Heart right ventricle (tissue), 16 donors: ENCODE measurements around the gene C6orf163. TPM values are rescaled to one million over a fixed set of nuclear protein-coding genes. Genes with fewer than 3 reads are reported as not detected.
"Not testable (repeated sequence)": the region's sequence is repeated elsewhere in the genome, so short reads cannot be mapped to it uniquely, and the experiment has no call there.

Experiments
- ATAC-seq, 8 donors: fragments of 200-7000 bp; cut with Tn5 transposase; one replicate each; pipeline ENCODE4 v1.9.1; 2020; ENCODE audit warnings: mild to moderate bottlenecking in 8 of 8, moderate library complexity in 8 of 8, moderate number of reproducible peaks in 1 of 8
- DNase-seq, 2 donors: peaks; one replicate each; pipeline ENCODE4 v3.0.0-alpha.2; 2020
- H3K27ac ChIP-seq, 10 donors: fragments of 200-600 bp; sonication (generic) in 2 of 10; one replicate each; pipeline versions ENCODE4 v1.5.0 to v1.8.0; 2020 to 2022; ENCODE audit warnings: mild to moderate bottlenecking in 3 of 10
- H3K27me3 ChIP-seq, 7 donors: fragments of 200-600 bp; one replicate each; pipeline ENCODE4 v1.8.0; 2021 to 2022; ENCODE audit warnings: mild to moderate bottlenecking in 2 of 7
- H3K36me3 ChIP-seq, 9 donors: fragments of 200-600 bp; sonication (generic) in 1 of 9; one replicate each; pipeline versions ENCODE4 v1.5.0 to v1.8.0; 2020 to 2022; ENCODE audit warnings: mild to moderate bottlenecking in 2 of 9
- H3K4me1 ChIP-seq, 9 donors: fragments of 200-600 bp; sonication (generic) in 1 of 9; one replicate each; pipeline versions ENCODE4 v1.5.0 to v1.8.0; 2020 to 2022; ENCODE audit warnings: mild to moderate bottlenecking in 4 of 9
- H3K4me3 ChIP-seq, 10 donors: fragments of 200-600 bp; sonication (generic) in 2 of 10; one replicate each; pipeline versions ENCODE4 v1.5.0 to v1.8.0; 2020 to 2022; ENCODE audit warnings: mild to moderate bottlenecking in 7 of 10, moderate library complexity in 2 of 10
- H3K9me3 ChIP-seq, 11 donors: fragments of 200-600 bp in 10 of 11; sonication (generic) in 2 of 11; one replicate each; pipeline versions ENCODE4 v1.5.0 to v1.8.0; 2013 to 2022; ENCODE audit warnings: mild to moderate bottlenecking in 2 of 11, control low read depth in 1 of 11, moderate library complexity in 1 of 11
- CTCF ChIP-seq, 9 donors: fragments of 200-600 bp; sonication (generic) in 2 of 9; IDR thresholded peaks; one replicate each; pipeline versions ENCODE4 v1.5.0 to v1.8.0; 2021 to 2022; ENCODE audit warnings: antibody characterized with exemption in 9 of 9, mild to moderate bottlenecking in 5 of 9, moderate library complexity in 1 of 9
- WGBS, 2 donors: extraction: QIAGEN DNeasy Blood & Tissue Kit; methylation state at CpG; one replicate each; pipeline ENCODE4 v1.1.7; 2013; ENCODE audit warnings: inconsistent platforms in 1 of 2; 5-methylcytosine and 5-hydroxymethylcytosine counted together
- intact Hi-C, 10 donors: fragments of 100-400 bp; cut with DNase I; formaldehyde crosslinking; loops; one replicate each; pipeline versions ENCODE4 v1.11.1 to v1.14.2; 2022
- polyA plus RNA-seq, 2 donors: library from polyadenylated mRNA; stranded (reverse); fragments of 200-250 nt; gene quantifications; one replicate each; pipeline ENCODE4 v1.2.3, GENCODE V29; 2013
- total RNA-seq, 10 donors: library from RNA; stranded (reverse); fragmentation: NEBNext Ultra II Directional in 3 of 10; extraction: Animal tissue kit (Norgen Biotek cat#: 25700) in 3 of 10; gene quantifications; one replicate each; pipeline versions ENCODE4 v1.2.1 to v1.2.4, GENCODE V29; 2021 to 2023
- donor health status: Arrhythmogenic right ventricular cardiomyopathy.
- donor health status: ischemic (EF 13 %, LVEDD 7.1; RV severe dilation, severe dysfunction).
- donor health status: healthy with polysubstance abuse.
- donor health status: DM: no; HTN: yes; CAD: no.
- donor health status: DM: no; HTN: no; CAD: no.
- donor health status: ischemic (EF 25% LVEDD 6.9; RV normal size, moderate dysfunction).
- donor health status: ischemic (EF 25% LVEDD 5.7; RV mildly dilated, moderate dysfunction).
- donor health status: healthy.
- donor health status: DM: yes; HTN: yes; CAD: no.
- donor health status: Ischemic cardiomyopathy.
- donor health status: ischemic (EF 35%, LVEDD 5.7; RV mildly dilated, moderate dysfunction).
- donor health status: nonischemic (EF 11% LVEDD 7.7; RV severe dilation, severe dysfunction).
- donor health status: DM: yes; HTN: yes; CAD: no.
- donor health status: PGD.
- donor health status: ischemic (EF 29% LVEDD 5.4; RV normal size, mild dysfunction).
- donor health status: nonischemic (EF 23%, LVEDD 6.1; RV moderate dilation, normal function).

The C6orf163 gene
- total and polyA plus RNA-seq, 12 donors: 0.35 to 7.7 (median 2.0) TPM

DNA sequence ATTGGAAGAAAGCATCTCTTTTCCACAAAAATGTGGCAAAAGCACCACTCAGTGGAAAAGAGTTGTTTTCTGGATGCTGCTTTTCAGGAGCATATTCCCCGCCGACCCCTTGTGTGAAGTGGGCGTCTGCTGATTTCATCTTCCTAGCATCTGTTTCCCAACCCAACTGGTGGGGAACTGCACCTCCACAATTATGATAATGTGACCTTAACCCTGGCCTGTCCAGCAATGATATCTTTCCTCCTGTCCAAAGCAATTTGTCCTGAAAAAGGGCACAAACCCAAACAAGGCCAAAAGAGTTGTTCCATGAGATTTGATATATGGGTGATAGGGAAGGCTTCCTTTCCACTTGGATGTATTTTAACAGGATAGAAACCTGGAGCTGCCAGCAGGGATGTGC lies 29.5 kb upstream of the C6orf163 start:
- Histone ChIP-seq H3K9me3 (no peaks in the 10 kb centered on the region), H3K36me3 (no peaks in the 10 kb centered on the region), H3K27me3 (peaks cover 0 to 8% (median 3%) of the 10 kb centered on the region in 7 donors), H3K4me1 (no peaks in the 10 kb centered on the region), H3K27ac (no peak overlapping the region), H3K4me3 (no peak overlapping the region)
- intact Hi-C loops: loop anchor here in 2 of 10 donors (10.0 kb wide), 2 partner anchors 160 to 170 kb away; partner anchors contain the start of gene SLC35A1 (in 1 of the 2)
- DNase-seq (no peak), ATAC-seq (no peak)
- 86 to 89% methylated on average over 3 of the region's 3 CpGs for WGBS, 2 donors
- TF ChIP-seq CTCF (IDR thresholded peaks at IDR 0.05): no peak

DNA sequence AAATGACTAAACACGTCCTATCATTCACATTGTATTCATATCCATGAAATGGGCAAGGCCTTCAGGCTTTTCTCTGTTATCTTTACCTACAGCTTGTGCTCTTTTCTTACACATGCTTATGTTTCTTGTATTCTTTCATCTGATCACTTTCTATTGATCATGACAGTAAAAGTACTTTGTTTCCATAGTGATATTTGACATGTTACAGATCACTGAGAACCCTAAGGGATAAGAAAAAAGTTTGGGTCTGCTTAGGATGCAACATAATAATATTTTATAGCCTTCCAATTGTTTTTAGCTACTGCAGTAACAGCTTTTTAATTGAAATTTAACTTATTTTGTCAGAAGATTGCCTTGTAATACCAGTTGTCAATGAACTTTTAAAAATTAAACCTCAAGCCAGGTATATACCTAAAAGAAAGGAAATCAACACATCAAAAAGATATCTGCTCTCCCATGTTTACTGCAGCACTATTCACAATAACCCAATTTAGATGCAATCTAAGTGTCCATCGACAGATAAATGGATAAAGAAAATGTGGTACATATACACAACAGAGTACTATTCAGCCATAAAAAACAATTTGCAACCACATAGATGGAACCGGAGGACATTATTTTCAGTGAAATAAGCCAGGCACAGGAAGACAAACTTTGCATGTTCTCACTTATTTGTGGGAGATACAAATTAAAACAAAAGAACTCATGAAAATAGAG lies 25.2 kb upstream of the C6orf163 start:
- H3K27me3 ChIP-seq: peaks cover 0 to 8% (median 2%) of the 10 kb centered on the region in 7 donors
- 82 to 89% methylated on average over 3 of the region's 3 CpGs for WGBS, 2 donors
- H3K4me3 ChIP-seq: no peak overlapping the region
- DNase-seq (no peak), ATAC-seq (no peak)
- H3K27ac ChIP-seq: no peak overlapping the region
- peaks cover 0 to 8% (median 3%) of the 10 kb centered on the region in 9 donors for H3K4me1 ChIP-seq
- TF ChIP-seq CTCF (IDR thresholded peaks at IDR 0.05): no peak
- no peaks in the 10 kb centered on the region for H3K9me3 ChIP-seq
- intact Hi-C loops: loop anchor here in 2 of 10 donors (10.0 kb wide), 2 partner anchors 155 to 175 kb away; partner anchors contain the start of gene SLC35A1 (in 1 of the 2)
- H3K36me3 ChIP-seq: no peaks in the 10 kb centered on the region

DNA sequence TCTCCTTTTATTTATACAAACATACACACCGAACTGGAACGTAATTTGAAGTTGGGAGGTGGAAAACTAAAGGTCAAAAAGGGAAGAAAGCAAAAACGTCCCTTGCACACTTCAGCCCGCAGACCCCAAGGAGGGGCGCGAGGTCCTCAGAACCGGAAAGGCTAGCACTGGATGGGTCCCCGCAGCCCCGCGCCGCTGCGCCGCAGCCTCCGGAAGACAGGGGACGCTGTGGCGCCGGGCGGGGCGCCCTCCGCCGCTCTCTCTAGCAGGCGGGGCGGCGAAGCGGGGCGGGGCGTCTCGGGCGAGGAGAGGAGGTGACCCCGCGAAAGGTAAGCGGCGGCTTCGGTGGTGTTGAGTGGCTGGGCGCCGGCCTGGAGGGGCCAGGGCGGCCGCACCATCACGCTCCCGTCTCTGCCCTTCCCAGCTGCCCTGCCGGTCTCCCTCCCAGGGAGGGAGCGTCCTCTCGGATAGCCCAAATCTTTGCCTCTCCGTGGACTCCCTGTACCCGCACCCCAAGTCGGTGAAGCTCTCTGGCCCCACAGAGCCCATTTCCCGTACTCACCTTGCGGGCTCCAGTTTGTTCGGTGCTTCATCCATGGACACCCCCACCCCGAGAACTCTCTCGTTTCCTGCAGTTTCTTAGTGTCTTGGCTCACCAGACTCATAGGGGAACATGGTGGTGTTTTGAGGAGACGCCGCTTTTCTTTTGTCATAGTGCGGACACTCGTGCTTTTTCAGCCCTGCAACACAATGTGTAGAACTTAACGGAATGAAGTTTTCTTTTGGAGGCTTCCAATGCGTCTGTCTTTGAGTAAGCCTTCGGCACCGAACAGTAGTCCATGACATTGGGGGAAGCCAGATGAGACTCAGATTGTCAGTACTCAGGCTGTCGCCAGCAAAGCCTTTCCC lies 22.1 kb upstream of the C6orf163 start, which contains the start of gene SMIM8:
SMIM8 (plus strand) TSS at position 285 of the 909 bp plus-strand sequence. CDS start 14,444 bp downstream, outside the sequence.
- peak; percentile 96 to 100 (median 99) for TF ChIP-seq CTCF (IDR thresholded peaks at IDR 0.05)
- H3K4me3 ChIP-seq: peak within 1 kb of the TSS; percentile 63 to 98 (median 88)
- H3K27me3 ChIP-seq: peaks cover 0 to under 1% (median 0%) of the 10 kb centered on the region in 7 donors
- intact Hi-C loops: loop anchor here in 1 of 10 donors (5.0 kb wide), 1 partner anchor 150 kb away; the partner anchor contains the start of gene SLC35A1
- WGBS, 2 donors: 1% methylated on average over 60 of the region's 60 CpGs
- H3K9me3 ChIP-seq: peaks cover 0 to 18% (median 0%) of the 10 kb centered on the region in 11 donors
- peaks cover 0 to 8% (median 3%) of the 10 kb centered on the region in 9 donors for H3K4me1 ChIP-seq
- peak; percentile 99 to 100 (median 100) for ATAC-seq
- H3K36me3 ChIP-seq: no peaks in the 10 kb centered on the region
- DNase-seq: peak; percentile 81 to 87
- peak within 1 kb of the TSS; percentile 1 to 90 (median 84) for H3K27ac ChIP-seq

GRCh38 chr6:87323880-87324279 lies 20.7 kb upstream of the C6orf163 start:
- not testable (repeated sequence) for H3K4me3 ChIP-seq, H3K36me3 ChIP-seq, H3K27ac ChIP-seq, ATAC-seq, DNase-seq, H3K27me3 ChIP-seq, H3K4me1 ChIP-seq
- peaks cover 0 to 18% (median 0%) of the 10 kb centered on the region in 11 donors for H3K9me3 ChIP-seq
- intact Hi-C loops: loop anchor here in 1 of 10 donors (5.0 kb wide), 1 partner anchor 148 kb away; the partner anchor contains the start of gene SLC35A1
- WGBS, 2 donors: 100% methylated on average over 1 of the region's 1 CpG
